ENCODE data around the gene THEM4.

GRCh38 chr1:151953409-151954094 is 44.2 kb upstream of the THEM4 start:
- TF ChIP-seq CTCF (IDR thresholded peaks at IDR 0.05) (no peak), ZNF396 (CRISPR knock-in tag; IDR thresholded peaks at IDR 0.05; ENCODE audit: borderline replicate concordance) (no peak), ZBTB43 (CRISPR knock-in tag; IDR thresholded peaks at IDR 0.05) (no peak), JUN (CRISPR knock-in tag; IDR thresholded peaks at IDR 0.05) (no peak), MAX (CRISPR knock-in tag; IDR thresholded peaks at IDR 0.05) (no peak)

All from WTC11 (cell line).